PC-3 (cell line): Measurements from ENCODE around the gene GGCX. TPM values are rescaled to one million over a fixed set of nuclear protein-coding genes. Genes with fewer than 3 reads are reported as not detected.

Experiments
- ATAC-seq: fragments of 200-7000 bp; cut with Tn5 transposase; 2 replicates; pipeline ENCODE4 v1.9.1; 2020; ENCODE audit warnings: mild to moderate bottlenecking, moderate library complexity
- BruUV-seq: library from RNA; stranded (reverse); fragments of 400-500 nt; replicated peaks from 2 replicates; lab custom pipeline; 2021; lab: Mats Ljungman, UMichigan
- CTCF ChIA-PET: fragments of 300-600 bp; sonication (Branson Sonifier 250); formaldehyde crosslinking; loops from one replicate; lab custom pipeline; 2022; ENCODE audit warnings: antibody characterized with exemption; lab: Charles Lee
- POLR2A ChIA-PET: fragments of 300-600 bp; sonication (Branson Sonifier 250); formaldehyde crosslinking; loops from one replicate; lab custom pipeline; 2022; ENCODE audit warnings: antibody characterized with exemption; ENCODE audit not compliant: unreplicated experiment; lab: Charles Lee
- DNase-seq: peaks from one replicate; pipeline ENCODE4 v3.0.0-alpha.2; 2015
- H2AFZ ChIP-seq: fragments of 300-600 bp; sonication (generic); 2 replicates; pipeline ENCODE4 v1.6.0; 2016; ENCODE audit warnings: antibody characterized with exemption, low read length
- H3F3A ChIP-seq: fragments of 300-600 bp; sonication (generic); one replicate; pipeline ENCODE4 v1.6.0; 2017; ENCODE audit warnings: antibody characterized with exemption, low read length, control low read depth, mild to moderate bottlenecking; ENCODE audit not compliant: unreplicated experiment
- H3K27ac ChIP-seq: fragments of 300-600 bp; sonication (generic); 2 replicates; pipeline ENCODE4 v1.5.1; 2016; ENCODE audit warnings: mild to moderate bottlenecking, low read length
- H3K27me3 ChIP-seq: fragments of 300-600 bp; sonication (generic); 2 replicates; pipeline ENCODE4 v1.6.1; 2016; ENCODE audit warnings: low read length, mixed read lengths
- H3K36me3 ChIP-seq: fragments of 300-600 bp; sonication (generic); 2 replicates; pipeline ENCODE4 v1.6.1; 2016; ENCODE audit warnings: low read depth, mixed run types, low read length, mixed read lengths
- H3K4me1 ChIP-seq: fragments of 300-600 bp; sonication (generic); 2 replicates; pipeline ENCODE4 v1.5.1; 2016; ENCODE audit warnings: low read length; ENCODE audit not compliant: insufficient read depth
- H3K4me2 ChIP-seq: fragments of 300-600 bp; sonication (generic); 2 replicates; pipeline ENCODE4 v1.6.0; 2016; ENCODE audit warnings: low read length
- H3K4me3 ChIP-seq: fragments of 300-600 bp; sonication (generic); 2 replicates; pipeline ENCODE4 v1.5.1; 2016; ENCODE audit warnings: mild to moderate bottlenecking, low read length, mixed read lengths
- H3K79me2 ChIP-seq: fragments of 300-600 bp; sonication (generic); 2 replicates; pipeline ENCODE4 v1.6.1; 2017; ENCODE audit warnings: low read length, mixed read lengths
- H3K9ac ChIP-seq: fragments of 300-600 bp; sonication (generic); 2 replicates; pipeline ENCODE4 v1.6.0; 2016; ENCODE audit warnings: mild to moderate bottlenecking, low read length
- H3K9me2 ChIP-seq: fragments of 300-600 bp; sonication (generic); replicated peaks from 2 replicates; pipeline ENCODE4 v1.6.1; 2016; ENCODE audit warnings: mixed run types, low read length, mixed read lengths
- H3K9me3 ChIP-seq: fragments of 300-600 bp; sonication (generic); 2 replicates; pipeline ENCODE4 v1.6.1; 2016; ENCODE audit warnings: low read length, mixed read lengths
- H4K20me1 ChIP-seq: fragments of 300-600 bp; sonication (generic); 2 replicates; pipeline ENCODE4 v1.6.1; 2016; ENCODE audit warnings: low read length, mixed read lengths
- CTCF ChIP-seq: fragments of 300-600 bp; sonication (generic); conservative IDR thresholded peaks from 2 replicates; pipeline ENCODE4 v1.5.1; 2017; ENCODE audit warnings: antibody characterized with exemption, low read depth, mild to moderate bottlenecking, low read length
- EZH2 ChIP-seq: fragments of 300-600 bp; sonication (generic); IDR thresholded peaks from one replicate; pipeline ENCODE4 v1.6.1; 2017; ENCODE audit warnings: antibody characterized with exemption, mild to moderate bottlenecking, low read length; ENCODE audit not compliant: unreplicated experiment
- EZH2phosphoT487 ChIP-seq: fragments of 300-600 bp; sonication (generic); IDR thresholded peaks from 2 replicates; pipeline ENCODE4 v1.6.1; 2018; ENCODE audit warnings: mild to moderate bottlenecking, antibody characterized with exemption, low read length, borderline replicate concordance
- intact Hi-C: fragments of 100-400 bp; cut with micrococcal nuclease; formaldehyde crosslinking; loops from 2 replicates; pipeline ENCODE4 v1.9.0; 2023
- total RNA-seq: library from RNA; depleted of rRNA; stranded (reverse); fragments of >200 nt; gene quantifications from 2 replicates; pipeline ENCODE4 v1.2.3, GENCODE V29; 2014

GGCX gene
- total RNA-seq, 1 experiment from 2014 or later: 46.7 TPM

DNA sequence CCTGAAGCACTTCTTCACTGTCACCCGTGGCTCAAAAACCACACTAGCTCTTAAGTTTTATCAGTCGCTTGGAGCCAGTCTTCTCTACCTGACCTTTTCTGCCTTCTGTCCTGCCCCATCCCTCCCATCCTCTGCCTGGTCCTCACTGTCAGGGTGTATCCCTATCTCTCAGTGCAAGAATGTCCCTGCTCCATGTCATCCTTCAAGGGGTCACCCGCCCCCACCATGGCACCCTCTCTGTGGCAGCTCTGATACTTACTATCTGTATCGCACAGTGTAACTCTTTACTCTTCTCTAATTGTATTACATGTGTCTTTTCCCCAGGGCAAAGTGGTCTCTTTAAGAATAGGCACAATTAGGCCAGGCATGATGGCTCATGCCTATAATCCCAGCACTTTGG is 27.4 kb upstream of the GGCX start:
- ATAC-seq: no peak
- CTCF ChIA-PET: no interaction called here
- H3K27me3 ChIP-seq: no peaks in the 10 kb centered on the region
- H3K36me3 ChIP-seq: no peaks in the 10 kb centered on the region
- H4K20me1 ChIP-seq: no peaks in the 10 kb centered on the region
- TF ChIP-seq EZH2phosphoT487 (no peak), EZH2 (no peak), CTCF (no peak)
- no peaks in the 10 kb centered on the region for H3F3A ChIP-seq
- no peak overlapping the region for H3K4me3 ChIP-seq
- H3K9me2 ChIP-seq: no peaks in the 10 kb centered on the region
- H3K9ac ChIP-seq: no peak overlapping the region
- DNase-seq: no peak
- H2AFZ ChIP-seq: no peak overlapping the region
- H3K4me1 ChIP-seq: peaks cover 26% of the 10 kb centered on the region
- H3K4me2 ChIP-seq: no peak overlapping the region
- no peaks in the 10 kb centered on the region for H3K79me2 ChIP-seq
- no peak overlapping the region for H3K27ac ChIP-seq
- intact Hi-C loops: no loop called here
- no peaks in the 10 kb centered on the region for H3K9me3 ChIP-seq
- POLR2A ChIA-PET: no interaction called here
- no TSS peak for BruUV-seq

GRCh38 chr2:85588236-85588635 is 26.9 kb upstream of the GGCX start:
- no peaks in the 10 kb centered on the region for H3F3A ChIP-seq
- no peak for DNase-seq
- ChIA-PET CTCF (no interaction called here), POLR2A (no interaction called here)
- TF ChIP-seq CTCF (no peak), EZH2 (no peak), EZH2phosphoT487 (no peak)
- no peak overlapping the region for H2AFZ ChIP-seq
- H3K4me3 ChIP-seq: no peak overlapping the region
- no peaks in the 10 kb centered on the region for H3K27me3 ChIP-seq
- H3K4me1 ChIP-seq: peaks cover 26% of the 10 kb centered on the region
- H3K9ac ChIP-seq: no peak overlapping the region
- H3K4me2 ChIP-seq: no peak overlapping the region
- intact Hi-C loops: no loop called here
- H3K27ac ChIP-seq: no peak overlapping the region
- ATAC-seq: no peak
- BruUV-seq: no TSS peak
- no peaks in the 10 kb centered on the region for H3K36me3 ChIP-seq
- no peaks in the 10 kb centered on the region for H3K9me2 ChIP-seq
- H3K79me2 ChIP-seq: no peaks in the 10 kb centered on the region
- no peaks in the 10 kb centered on the region for H3K9me3 ChIP-seq
- no peaks in the 10 kb centered on the region for H4K20me1 ChIP-seq

- BruUV-seq: no TSS peak
- no peaks in the 10 kb centered on the region for H3F3A ChIP-seq
- no peaks in the 10 kb centered on the region for H3K9me2 ChIP-seq
- no peak overlapping the region for H3K27ac ChIP-seq
- H3K9ac ChIP-seq: no peak overlapping the region
- no peaks in the 10 kb centered on the region for H3K36me3 ChIP-seq
- no peaks in the 10 kb centered on the region for H3K9me3 ChIP-seq
- intact Hi-C loops: loop anchor here (2.0 kb wide), 1 partner anchor 17 kb away; the partner anchor contains the start of gene TMEM150A
- DNase-seq (peak; percentile 51), ATAC-seq (peak; percentile 48)
- no peaks in the 10 kb centered on the region for H3K79me2 ChIP-seq
- ChIA-PET POLR2A (no interaction called here), CTCF (no interaction called here)
- H2AFZ ChIP-seq: no peak overlapping the region
- peaks cover 23% of the 10 kb centered on the region for H3K4me1 ChIP-seq
- no peak for TF ChIP-seq EZH2
- no peak for TF ChIP-seq EZH2phosphoT487
- TF ChIP-seq CTCF: no peak
- H4K20me1 ChIP-seq: no peaks in the 10 kb centered on the region
- no peaks in the 10 kb centered on the region for H3K27me3 ChIP-seq
- peak overlapping the region; percentile 43; the same call in 1 of the 2 replicates for H3K4me2 ChIP-seq
- no peak overlapping the region for H3K4me3 ChIP-seq
These were observed 24.4 kb upstream of the GGCX start for GRCh38 chr2:85585781-85586105.
